A549 (cell line): Measurements from ENCODE around the gene BAG3. TPM values are rescaled to one million over a fixed set of nuclear protein-coding genes. Genes with fewer than 3 reads are reported as not detected.

Experiments used
- ATAC-seq, 2 experiments: fragments of 200-7000 bp in 1 of 2; fragments of >200 bp in 1 of 2; cut with Nextera tagmentation in 1 of 2; cut with Tn5 transposase in 1 of 2; 3 replicates each; pipeline versions ENCODE4 v1.8.0 to v1.9.1; 2018 to 2020; ENCODE audit warnings: mild to moderate bottlenecking in 1 of 2, moderate library complexity in 1 of 2
- CTCF ChIA-PET: fragments of 300-600 bp; sonication (Branson Sonifier 250); formaldehyde crosslinking; extraction: SDS; loops from one replicate; lab custom pipeline; 2021; ENCODE audit warnings: antibody characterized with exemption, inconsistent platforms; lab: Yijun Ruan, JAX
- POLR2A ChIA-PET: fragments of 350-600 bp; formaldehyde crosslinking; extraction: SDS; loops from one replicate; lab custom pipeline; 2021; ENCODE audit warnings: antibody characterized with exemption, inconsistent platforms; lab: Yijun Ruan, JAX
- DNase-seq, 2 experiments: peaks; one replicate each; pipeline versions ENCODE4 v3.0.0 to v3.0.0-alpha.2; 2011 to 2016; ENCODE audit warnings: low read depth in 1 of 2, low spot score in 1 of 2
- FAIRE-seq: peaks from 2 replicates; lab custom pipeline; 2011; peaks lifted over from hg19 to GRCh38; lab: Jason Lieb, UNC
- H3K27ac ChIP-seq, 2 experiments: fragments of >200 bp; sonication (Bioruptor Twin); formaldehyde crosslinking; 3 replicates each; pipeline ENCODE4 v1.5.1; 2016 to 2017
- H3K4me1 ChIP-seq: fragments of >200 bp; sonication (Bioruptor Twin); formaldehyde crosslinking; 3 replicates; pipeline ENCODE4 v1.6.1; 2016
- H3K4me2 ChIP-seq: fragments of >200 bp; sonication (Bioruptor Twin); formaldehyde crosslinking; 3 replicates; pipeline ENCODE4 v1.6.1; 2016
- H3K4me3 ChIP-seq: fragments of >200 bp; sonication (Bioruptor Twin); formaldehyde crosslinking; 3 replicates; pipeline ENCODE4 v1.5.1; 2016
- H3K9me3 ChIP-seq: fragments of >200 bp; sonication (Bioruptor Twin); formaldehyde crosslinking; 3 replicates; pipeline ENCODE4 v1.6.1; 2016
- CEBPB ChIP-seq, 2 experiments: fragments of >200 bp in 1 of 2; sonication (Bioruptor Twin) in 1 of 2; formaldehyde crosslinking in 1 of 2; IDR thresholded peaks; 2 replicates each; pipeline ENCODE4 v1.6.1; 2012 to 2016
- CHD2 ChIP-seq: fragments of 150-350 bp; IDR thresholded peaks from 2 replicates; pipeline ENCODE4 v1.6.1; 2014; ENCODE audit warnings: low read length; ENCODE audit not compliant: partially characterized antibody
- HEYL ChIP-seq: fragments of 250-450 bp; sonication (Bioruptor Pico); IDR thresholded peaks from 2 replicates; pipeline ENCODE4 v1.8.0; 2021; ENCODE audit warnings: mild to moderate bottlenecking, moderate library complexity
- HOXA7 ChIP-seq: fragments of 250-450 bp; sonication (Bioruptor Pico); IDR thresholded peaks from 2 replicates; pipeline ENCODE4 v1.5.0; 2020; ENCODE audit warnings: mild to moderate bottlenecking, moderate library complexity
- MYC ChIP-seq: IDR thresholded peaks from 2 replicates; pipeline ENCODE4 v1.6.1; 2012; ENCODE audit warnings: mild to moderate bottlenecking, inconsistent platforms, low read length, improper control_type of control experiment, borderline replicate concordance
- SREBF2 ChIP-seq: fragments of 450-650 bp; IDR thresholded peaks from 2 replicates; pipeline ENCODE4 v1.6.1; 2014; ENCODE audit warnings: mild to moderate bottlenecking, moderate library complexity
- TFCP2L1 ChIP-seq: fragments of 250-450 bp; sonication (Bioruptor Pico); IDR thresholded peaks from 2 replicates; pipeline ENCODE4 v1.5.0; 2021; ENCODE audit warnings: mild to moderate bottlenecking
- ZC3H11A ChIP-seq: fragments of 450-650 bp; IDR thresholded peaks from 2 replicates; pipeline ENCODE4 v1.6.1; 2014; ENCODE audit warnings: antibody characterized with exemption, mild to moderate bottlenecking
- WGBS: methylation state at CpG from one replicate; pipeline ENCODE4 v1.1.6; 2017; ENCODE audit errors: missing lambda C conversion rate; 5-methylcytosine and 5-hydroxymethylcytosine counted together
- polyA plus RNA-seq, 4 experiments: library from polyadenylated mRNA; depleted of rRNA in 3 of 4; stranded (reverse); fragments of >200 nt; fragmentation: RNase III in 1 of 4; extraction: RNeasy Plus Mini Kit Qiagen cat#74134 plus additional on column Dnase treatment in 1 of 4; gene quantifications; 2 replicates in 3 of 4; 3 replicates in 1 of 4; pipeline ENCODE4 v1.2.3, GENCODE V29; 2011 to 2017
- TF ChIP-seq, protein P1 (sequence below): fragments of >200 bp; sonication (Bioruptor Twin); formaldehyde crosslinking; IDR thresholded peaks from 3 replicates; pipeline ENCODE4 v1.6.1; 2016
- TF ChIP-seq, protein P2 (sequence below): fragments of 200-600 bp; sonication (generic); IDR thresholded peaks from 2 replicates; pipeline ENCODE4 v1.6.1; 2016; ENCODE audit warnings: antibody characterized with exemption, mild to moderate bottlenecking, moderate library complexity
- TF ChIP-seq, protein P3 (sequence below): IDR thresholded peaks from 2 replicates; pipeline ENCODE4 v1.6.1; 2012
- TF ChIP-seq, protein P4 (sequence below): fragments of >200 bp; sonication (Bioruptor Twin); formaldehyde crosslinking; IDR thresholded peaks from 3 replicates; pipeline ENCODE4 v1.5.1; 2016

Gene BAG3
- polyA plus RNA-seq, 2 of the 4 experiments (the other 2 are of a cell fraction) = 10.7 to 58.4 TPM

DNA sequence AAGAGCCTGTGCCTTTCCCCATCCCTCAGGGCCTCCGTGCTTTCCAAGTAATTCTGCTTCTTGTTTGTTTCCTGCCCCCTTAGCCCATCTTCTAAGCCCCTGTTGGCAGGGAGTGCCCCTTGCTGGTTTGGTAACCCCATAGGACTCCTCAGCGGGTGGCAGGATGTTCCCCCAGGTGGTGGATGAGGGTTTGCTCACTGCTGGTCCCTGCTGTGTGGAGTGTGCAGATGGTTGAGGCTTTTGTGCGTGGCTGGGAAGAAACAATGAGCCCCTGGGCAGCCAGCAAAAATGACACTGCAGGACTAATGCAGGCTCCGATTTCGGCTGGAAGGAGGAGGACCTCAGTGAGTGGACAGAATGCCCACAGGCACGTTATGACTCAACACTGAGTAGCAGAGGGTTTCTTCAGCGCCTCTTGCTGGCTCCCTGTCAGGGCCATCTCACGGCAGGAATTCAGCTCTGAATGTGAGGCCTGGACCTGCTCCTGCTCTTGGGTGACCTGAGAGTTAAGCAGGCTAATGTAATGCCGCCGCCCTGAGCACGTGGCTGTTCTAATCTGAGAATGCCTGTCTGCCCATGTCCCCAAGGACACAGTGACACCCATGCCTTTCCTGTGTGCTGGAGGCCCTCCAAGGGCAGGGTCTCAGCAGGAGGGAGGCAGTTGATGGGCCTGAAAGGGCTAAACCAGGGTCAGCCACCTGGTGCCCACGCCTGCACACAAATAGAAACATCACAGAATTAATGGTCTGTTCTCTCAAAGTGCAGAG is 16.6 kb downstream of the BAG3 start (continued):
- TF ChIP-seq, protein P1, sequence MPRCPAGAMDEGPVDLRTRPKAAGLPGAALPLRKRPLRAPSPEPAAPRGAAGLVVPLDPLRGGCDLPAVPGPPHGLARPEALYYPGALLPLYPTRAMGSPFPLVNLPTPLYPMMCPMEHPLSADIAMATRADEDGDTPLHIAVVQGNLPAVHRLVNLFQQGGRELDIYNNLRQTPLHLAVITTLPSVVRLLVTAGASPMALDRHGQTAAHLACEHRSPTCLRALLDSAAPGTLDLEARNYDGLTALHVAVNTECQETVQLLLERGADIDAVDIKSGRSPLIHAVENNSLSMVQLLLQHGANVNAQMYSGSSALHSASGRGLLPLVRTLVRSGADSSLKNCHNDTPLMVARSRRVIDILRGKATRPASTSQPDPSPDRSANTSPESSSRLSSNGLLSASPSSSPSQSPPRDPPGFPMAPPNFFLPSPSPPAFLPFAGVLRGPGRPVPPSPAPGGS = no peak
- TF ChIP-seq HOXA7 (CRISPR knock-in tag) = no peak
- TF ChIP-seq, all 56 proteins: peak for 12

DNA sequence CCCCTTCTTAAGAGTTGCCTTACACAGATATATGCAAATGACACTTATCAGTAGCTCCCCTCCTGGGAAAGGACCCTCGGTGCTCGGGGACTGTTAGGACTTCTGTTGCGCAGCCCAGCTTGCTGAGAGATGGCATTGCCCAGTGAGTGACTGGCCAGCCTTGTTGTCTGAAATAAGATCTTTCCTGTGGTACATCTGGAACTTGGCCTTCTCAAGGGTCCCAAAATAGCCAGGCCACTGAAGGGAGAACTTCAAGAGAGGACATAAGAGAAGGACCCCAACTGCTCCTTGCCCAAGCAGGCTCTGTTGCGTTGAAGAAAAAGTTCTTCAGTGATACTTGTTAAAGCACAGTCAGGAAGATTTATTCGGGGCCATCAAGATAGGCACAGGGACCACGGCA is 17.3 kb downstream of the BAG3 start:
- CTCF ChIA-PET = interaction anchor here (1.0 to 6.1 kb wide), 7 partner anchors 9 to 191 kb away, joined by 3 to 36 read pairs (median 5); no protein-coding TSS in a partner anchor
- no peak for DNase-seq
- Histone ChIP-seq H3K4me1 (peaks cover 76% of the 10 kb centered on the region), H3K4me2 (peak overlapping the region; percentile 90), H3K9me3 (no peaks in the 10 kb centered on the region)
- no peak for ATAC-seq
- TF ChIP-seq MYC (no peak), CHD2 (no peak), HEYL (CRISPR knock-in tag) (no peak), SREBF2 (no peak), CEBPB (IDR thresholded peaks at IDR 0.05) (no peak), TFCP2L1 (CRISPR knock-in tag) (no peak), HOXA7 (CRISPR knock-in tag) (no peak), ZC3H11A (no peak)
- TF ChIP-seq, protein P2, sequence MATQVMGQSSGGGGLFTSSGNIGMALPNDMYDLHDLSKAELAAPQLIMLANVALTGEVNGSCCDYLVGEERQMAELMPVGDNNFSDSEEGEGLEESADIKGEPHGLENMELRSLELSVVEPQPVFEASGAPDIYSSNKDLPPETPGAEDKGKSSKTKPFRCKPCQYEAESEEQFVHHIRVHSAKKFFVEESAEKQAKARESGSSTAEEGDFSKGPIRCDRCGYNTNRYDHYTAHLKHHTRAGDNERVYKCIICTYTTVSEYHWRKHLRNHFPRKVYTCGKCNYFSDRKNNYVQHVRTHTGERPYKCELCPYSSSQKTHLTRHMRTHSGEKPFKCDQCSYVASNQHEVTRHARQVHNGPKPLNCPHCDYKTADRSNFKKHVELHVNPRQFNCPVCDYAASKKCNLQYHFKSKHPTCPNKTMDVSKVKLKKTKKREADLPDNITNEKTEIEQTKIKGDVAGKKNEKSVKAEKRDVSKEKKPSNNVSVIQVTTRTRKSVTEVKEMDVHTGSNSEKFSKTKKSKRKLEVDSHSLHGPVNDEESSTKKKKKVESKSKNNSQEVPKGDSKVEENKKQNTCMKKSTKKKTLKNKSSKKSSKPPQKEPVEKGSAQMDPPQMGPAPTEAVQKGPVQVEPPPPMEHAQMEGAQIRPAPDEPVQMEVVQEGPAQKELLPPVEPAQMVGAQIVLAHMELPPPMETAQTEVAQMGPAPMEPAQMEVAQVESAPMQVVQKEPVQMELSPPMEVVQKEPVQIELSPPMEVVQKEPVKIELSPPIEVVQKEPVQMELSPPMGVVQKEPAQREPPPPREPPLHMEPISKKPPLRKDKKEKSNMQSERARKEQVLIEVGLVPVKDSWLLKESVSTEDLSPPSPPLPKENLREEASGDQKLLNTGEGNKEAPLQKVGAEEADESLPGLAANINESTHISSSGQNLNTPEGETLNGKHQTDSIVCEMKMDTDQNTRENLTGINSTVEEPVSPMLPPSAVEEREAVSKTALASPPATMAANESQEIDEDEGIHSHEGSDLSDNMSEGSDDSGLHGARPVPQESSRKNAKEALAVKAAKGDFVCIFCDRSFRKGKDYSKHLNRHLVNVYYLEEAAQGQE = no peak
- TF ChIP-seq, protein P3, sequence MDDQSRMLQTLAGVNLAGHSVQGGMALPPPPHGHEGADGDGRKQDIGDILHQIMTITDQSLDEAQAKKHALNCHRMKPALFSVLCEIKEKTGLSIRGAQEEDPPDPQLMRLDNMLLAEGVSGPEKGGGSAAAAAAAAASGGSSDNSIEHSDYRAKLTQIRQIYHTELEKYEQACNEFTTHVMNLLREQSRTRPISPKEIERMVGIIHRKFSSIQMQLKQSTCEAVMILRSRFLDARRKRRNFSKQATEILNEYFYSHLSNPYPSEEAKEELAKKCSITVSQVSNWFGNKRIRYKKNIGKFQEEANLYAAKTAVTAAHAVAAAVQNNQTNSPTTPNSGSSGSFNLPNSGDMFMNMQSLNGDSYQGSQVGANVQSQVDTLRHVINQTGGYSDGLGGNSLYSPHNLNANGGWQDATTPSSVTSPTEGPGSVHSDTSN = no peak
- TF ChIP-seq, protein P4, sequence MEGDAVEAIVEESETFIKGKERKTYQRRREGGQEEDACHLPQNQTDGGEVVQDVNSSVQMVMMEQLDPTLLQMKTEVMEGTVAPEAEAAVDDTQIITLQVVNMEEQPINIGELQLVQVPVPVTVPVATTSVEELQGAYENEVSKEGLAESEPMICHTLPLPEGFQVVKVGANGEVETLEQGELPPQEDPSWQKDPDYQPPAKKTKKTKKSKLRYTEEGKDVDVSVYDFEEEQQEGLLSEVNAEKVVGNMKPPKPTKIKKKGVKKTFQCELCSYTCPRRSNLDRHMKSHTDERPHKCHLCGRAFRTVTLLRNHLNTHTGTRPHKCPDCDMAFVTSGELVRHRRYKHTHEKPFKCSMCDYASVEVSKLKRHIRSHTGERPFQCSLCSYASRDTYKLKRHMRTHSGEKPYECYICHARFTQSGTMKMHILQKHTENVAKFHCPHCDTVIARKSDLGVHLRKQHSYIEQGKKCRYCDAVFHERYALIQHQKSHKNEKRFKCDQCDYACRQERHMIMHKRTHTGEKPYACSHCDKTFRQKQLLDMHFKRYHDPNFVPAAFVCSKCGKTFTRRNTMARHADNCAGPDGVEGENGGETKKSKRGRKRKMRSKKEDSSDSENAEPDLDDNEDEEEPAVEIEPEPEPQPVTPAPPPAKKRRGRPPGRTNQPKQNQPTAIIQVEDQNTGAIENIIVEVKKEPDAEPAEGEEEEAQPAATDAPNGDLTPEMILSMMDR = no peak
- TF ChIP-seq, protein P1 = no peak
- TF ChIP-seq, all 56 proteins: peak for 0
- H3K4me3 ChIP-seq = no peak overlapping the region
- POLR2A ChIA-PET = interaction anchor here (0.6 to 1.0 kb wide), 3 partner anchors 12 to 17 kb away, joined by 3 to 6 read pairs (median 4); partner anchors contain the start of gene BAG3
- whole genome bisulfite sequencing = 95% methylated on average over 6 of the region's 6 CpGs
- H3K27ac ChIP-seq = peak overlapping the region; percentile 84 to 91
- FAIRE-seq = no peak
